GM18520 (cell line): ENCODE measurements around the gene CHP2.
"Not testable (repeated sequence)": the region's sequence is repeated elsewhere in the genome, so short reads cannot be mapped to it uniquely, and the experiment has no call there.

Experiments
- ATAC-seq: cut with Tn5 transposase; IDR thresholded peaks from one replicate; pipeline ENCODE4 v1.9.1; 2021; ENCODE audit not compliant: unreplicated experiment

Gene CHP2

GRCh38 chr16:23754594-23755483, at the start of gene CHP2:
Gene CHP2 (plus strand): TSS chr16:23755026. CDS start chr16:23755050, 24 bp downstream.
- no peak for ATAC-seq

- ATAC-seq: no peak
These were observed 49.3 kb upstream of the CHP2 start for GRCh38 chr16:23705517-23705902.

- no peak for ATAC-seq
These were observed 48.4 kb upstream of the CHP2 start for GRCh38 chr16:23706439-23706838.

GRCh38 chr16:23709536-23709935, 45.3 kb upstream of the CHP2 start:
- no peak for ATAC-seq

- ATAC-seq: no peak
These were observed 44.8 kb upstream of the CHP2 start for GRCh38 chr16:23710008-23710407.

- ATAC-seq: no peak
These were observed 44.3 kb upstream of the CHP2 start for GRCh38 chr16:23710504-23710903.

GRCh38 chr16:23711785-23712184, 43.0 kb upstream of the CHP2 start:
- no peak for ATAC-seq

GRCh38 chr16:23712976-23713375, 41.9 kb upstream of the CHP2 start, which contains the start of gene ERN2:
Gene ERN2 (minus strand): TSS chr16:23713222. CDS start chr16:23713187, 35 bp downstream.
- ATAC-seq: no peak

- ATAC-seq: no peak
These were observed 38.3 kb upstream of the CHP2 start for GRCh38 chr16:23716484-23716883.

- not testable (repeated sequence) for ATAC-seq
These were observed 32.1 kb upstream of the CHP2 start for GRCh38 chr16:23722613-23723240.

- no peak for ATAC-seq
These were observed 30.6 kb upstream of the CHP2 start for GRCh38 chr16:23724096-23724784.

- ATAC-seq: no peak
These were observed 30.1 kb upstream of the CHP2 start for GRCh38 chr16:23724785-23725131.

GRCh38 chr16:23726710-23727109, 28.1 kb upstream of the CHP2 start:
- no peak for ATAC-seq

- no peak for ATAC-seq
These were observed 26.7 kb upstream of the CHP2 start for GRCh38 chr16:23728112-23728477.

- no peak for ATAC-seq
These were observed 25.1 kb upstream of the CHP2 start for GRCh38 chr16:23729503-23730424.

GRCh38 chr16:23734176-23734893, 20.5 kb upstream of the CHP2 start:
- no peak for ATAC-seq

- not testable (repeated sequence) for ATAC-seq
These were observed 17.3 kb upstream of the CHP2 start for GRCh38 chr16:23737423-23738028.

- ATAC-seq: no peak
These were observed 15.3 kb upstream of the CHP2 start for GRCh38 chr16:23739516-23739915.

GRCh38 chr16:23741675-23742303, 13.0 kb upstream of the CHP2 start:
- no peak for ATAC-seq
